ENCODE results near the gene STUB1. TPM values are rescaled to one million over a fixed set of nuclear protein-coding genes. Genes with fewer than 3 reads are reported as not detected.

STUB1 gene
- total RNA-seq, 3 donors from 2014 or later = 127 to 184 (median 175) TPM

GRCh38 chr16:676565-676902, 3.7 kb upstream of the STUB1 start:
- no peaks in the 10 kb centered on the region for H3K9me3 ChIP-seq
- no peak overlapping the region for H3K27ac ChIP-seq
- peaks cover 7 to 16% of the 10 kb centered on the region in 2 donors for H3K4me1 ChIP-seq

GRCh38 chr16:676913-677312, 3.3 kb upstream of the STUB1 start:
- Histone ChIP-seq H3K9me3 (no peaks in the 10 kb centered on the region), H3K27ac (no peak overlapping the region), H3K4me1 (peaks cover 9 to 20% of the 10 kb centered on the region in 2 donors), H3K27me3 (no peaks in the 10 kb centered on the region), H3K36me3 (peaks cover 6% of the 10 kb centered on the region), H3K4me3 (peak overlapping the region in 2 of 3 donors; percentile 15 to 39)
- intact Hi-C loops (cut with DNase I; ENCODE audit: low total_unique reads) = no loop called here
- TF ChIP-seq CTCF (IDR thresholded peaks at IDR 0.05) (no peak), POLR2A (IDR thresholded peaks at IDR 0.05) (no peak), POLR2AphosphoS5 (IDR thresholded peaks at IDR 0.05) (no peak)
- peak in 1 of 2 donors; percentile 74 for DNase-seq (ENCODE audit: low spot score in 2 of 2)

More at GRCh38 chr16:676565-676902, 3.7 kb upstream of the STUB1 start:
- DNase-seq (ENCODE audit: low spot score in 2 of 2) = no peak
- Histone ChIP-seq H3K27me3 (no peaks in the 10 kb centered on the region), H3K4me3 (peak overlapping the region in 1 of 3 donors; percentile 39), H3K36me3 (peaks cover 6% of the 10 kb centered on the region)
- TF ChIP-seq CTCF (IDR thresholded peaks at IDR 0.05) = no peak
- TF ChIP-seq POLR2AphosphoS5 (IDR thresholded peaks at IDR 0.05) = no peak
- TF ChIP-seq POLR2A (IDR thresholded peaks at IDR 0.05) = no peak
- intact Hi-C loops (cut with DNase I; ENCODE audit: low total_unique reads) = no loop called here

- Histone ChIP-seq H3K4me1 (peaks cover 9 to 21% of the 10 kb centered on the region in 2 donors), H3K4me3 (peak overlapping the region in 2 of 3 donors; percentile 15 to 39), H3K27me3 (no peaks in the 10 kb centered on the region), H3K9me3 (no peaks in the 10 kb centered on the region), H3K36me3 (peaks cover 1% of the 10 kb centered on the region), H3K27ac (no peak overlapping the region)
- intact Hi-C loops (cut with DNase I; ENCODE audit: low total_unique reads) = no loop called here
- no peak for DNase-seq (ENCODE audit: low spot score in 2 of 2)
- TF ChIP-seq CTCF (IDR thresholded peaks at IDR 0.05) (no peak), POLR2AphosphoS5 (IDR thresholded peaks at IDR 0.05) (no peak), POLR2A (IDR thresholded peaks at IDR 0.05) (no peak)
Measured at GRCh38 chr16:677316-678190, 2.7 kb upstream of the STUB1 start.

GRCh38 chr16:678209-678857, 1.9 kb upstream of the STUB1 start:
- H3K4me3 ChIP-seq = no peak overlapping the region
- intact Hi-C loops (cut with DNase I; ENCODE audit: low total_unique reads) = no loop called here
- TF ChIP-seq POLR2A (IDR thresholded peaks at IDR 0.05) (no peak), CTCF (IDR thresholded peaks at IDR 0.05) (no peak), POLR2AphosphoS5 (IDR thresholded peaks at IDR 0.05) (no peak)
- H3K9me3 ChIP-seq = no peaks in the 10 kb centered on the region
- no peaks in the 10 kb centered on the region for H3K36me3 ChIP-seq
- no peaks in the 10 kb centered on the region for H3K27me3 ChIP-seq
- H3K27ac ChIP-seq = peak overlapping the region; percentile 80 to 96
- no peak for DNase-seq (ENCODE audit: low spot score in 2 of 2)
- peaks cover 9 to 27% of the 10 kb centered on the region in 2 donors for H3K4me1 ChIP-seq
